ENCODE measurements around the gene POM121.
"Not testable (repeated sequence)": the region's sequence is repeated elsewhere in the genome, so short reads cannot be mapped to it uniquely, and the experiment has no call there.

Gene POM121

DNA sequence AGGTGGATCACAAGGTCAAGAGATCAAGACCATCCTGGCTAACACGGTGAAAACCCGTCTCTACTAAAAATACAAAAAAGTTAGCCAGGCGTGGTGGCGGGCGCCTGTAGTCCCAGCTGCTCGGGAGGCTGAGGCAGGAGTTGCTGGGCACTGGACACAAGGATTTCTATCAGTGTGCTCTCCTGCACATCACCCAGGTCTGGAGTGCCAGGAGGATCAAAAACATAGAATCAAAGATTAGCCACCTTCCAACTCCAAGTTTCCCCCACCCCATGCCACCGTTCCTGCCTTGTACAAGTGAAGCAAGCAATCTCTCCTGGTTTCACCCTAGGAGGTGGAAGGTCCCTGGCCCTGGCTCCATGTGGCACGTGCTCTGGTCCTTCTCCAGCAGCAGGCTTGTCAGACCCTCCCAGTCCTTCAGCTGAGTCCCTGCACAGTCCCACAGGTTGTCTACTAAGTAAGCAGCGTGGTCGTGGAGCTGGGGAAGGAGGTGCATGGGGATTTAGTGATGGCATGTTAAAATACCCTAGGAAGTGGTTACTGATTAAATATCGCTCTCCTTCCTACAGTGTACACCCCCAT lies 73.1 kb downstream of the POM121 start:
- not testable (repeated sequence) for DNase-seq (ENCODE audit: low read depth)
